HG02798 (cell line): ENCODE results near the gene XG.
"Not testable (repeated sequence)": the region's sequence is repeated elsewhere in the genome, so short reads cannot be mapped to it uniquely, and the experiment has no call there.

ENCODE experiments used
- ATAC-seq: cut with Tn5 transposase; IDR thresholded peaks from one replicate; pipeline ENCODE4 v1.9.1; 2021; ENCODE audit warnings: mild to moderate bottlenecking; ENCODE audit not compliant: unreplicated experiment, poor library complexity

The XG gene

GRCh38 chrX:2732649-2733048 is 19.2 kb upstream of the XG start:
- ATAC-seq: no peak

- no peak for ATAC-seq
Observed at GRCh38 chrX:2733286-2733685, 18.6 kb upstream of the XG start.

- no peak for ATAC-seq
Observed at GRCh38 chrX:2735270-2735669, 16.6 kb upstream of the XG start.

- no peak for ATAC-seq
Observed at GRCh38 chrX:2740672-2741071, 11.2 kb upstream of the XG start.

DNA sequence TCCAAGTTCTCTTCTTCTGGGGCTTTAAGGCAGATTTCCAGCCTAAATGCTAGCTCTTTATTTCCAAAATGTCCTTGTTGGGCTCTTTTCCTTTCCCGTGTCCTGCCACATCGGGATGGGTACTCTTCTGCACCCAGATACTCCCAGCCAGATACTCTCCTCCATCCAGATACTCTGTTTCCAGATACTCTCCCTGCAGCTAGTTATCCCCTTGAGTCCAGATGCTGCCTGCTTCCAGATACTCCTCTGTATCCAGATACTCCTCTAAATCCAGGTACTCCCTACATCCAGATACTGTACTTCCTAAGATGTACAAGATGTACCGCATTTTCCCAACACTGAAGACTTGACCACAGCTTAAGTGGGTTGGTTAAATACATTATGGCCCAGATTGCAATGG is 10.5 kb upstream of the XG start:
- no peak for ATAC-seq

- ATAC-seq: not testable (repeated sequence)
Observed at GRCh38 chrX:2746250-2746649, 5.6 kb upstream of the XG start.

DNA sequence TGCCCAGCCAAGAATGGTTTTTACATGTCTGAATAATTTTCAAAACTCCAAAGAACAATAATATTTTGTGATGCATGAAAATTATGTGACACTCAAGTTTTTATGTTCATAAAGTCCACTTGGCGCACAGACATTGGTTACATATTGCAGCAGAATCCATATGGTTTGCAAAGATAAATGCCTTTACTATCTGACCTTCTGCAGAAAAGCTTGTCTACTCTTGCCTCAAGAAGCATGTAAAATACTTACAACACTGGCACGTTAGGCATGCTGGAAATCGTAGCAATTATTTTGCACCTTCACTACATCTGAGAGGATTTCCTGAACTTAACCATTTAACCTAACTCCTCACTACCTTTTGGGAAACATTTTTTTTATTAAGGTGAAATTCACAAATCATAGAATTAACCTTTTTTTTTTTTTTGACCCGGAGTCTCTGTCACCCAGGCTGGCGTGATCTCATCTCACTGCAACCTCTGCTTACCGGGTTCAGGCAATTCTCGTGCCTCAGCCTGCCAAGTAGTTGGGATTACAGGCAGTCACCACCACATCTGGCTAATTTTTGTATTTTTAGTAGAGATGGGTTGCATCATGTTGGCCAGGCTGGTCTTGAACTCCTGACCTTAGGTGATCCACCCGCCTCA is 3.5 kb upstream of the XG start:
- no peak for ATAC-seq

- ATAC-seq: no peak
Observed at GRCh38 chrX:2748815-2749188, 3.0 kb upstream of the XG start.

- ATAC-seq: no peak
Observed at GRCh38 chrX:2751291-2751690, 549 bp upstream of the XG start.

DNA sequence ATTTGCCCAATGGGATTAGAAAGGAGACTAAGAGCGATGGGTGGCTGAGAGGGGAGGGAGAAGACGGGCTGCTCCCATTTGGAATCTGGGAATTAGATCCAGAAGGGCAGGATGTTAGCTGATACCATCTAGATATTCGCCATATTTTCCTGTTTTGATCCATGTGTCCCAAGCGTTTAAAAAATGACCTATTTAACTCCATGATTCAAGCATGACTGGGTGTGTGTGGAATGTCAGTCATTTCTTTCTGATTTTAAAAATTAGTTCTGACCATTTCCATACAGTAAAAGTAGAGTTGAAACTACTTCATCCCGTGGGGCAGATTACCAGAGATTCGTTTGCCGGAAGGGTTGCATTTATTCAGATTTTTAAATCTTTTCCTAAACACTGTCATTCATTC is 601 bp downstream of the XG start:
- ATAC-seq: not testable (repeated sequence)

GRCh38 chrX:2755163-2755715 is 3.4 kb downstream of the XG start:
- ATAC-seq: not testable (repeated sequence)

GRCh38 chrX:2756548-2756947 is 4.7 kb downstream of the XG start:
- no peak for ATAC-seq

DNA sequence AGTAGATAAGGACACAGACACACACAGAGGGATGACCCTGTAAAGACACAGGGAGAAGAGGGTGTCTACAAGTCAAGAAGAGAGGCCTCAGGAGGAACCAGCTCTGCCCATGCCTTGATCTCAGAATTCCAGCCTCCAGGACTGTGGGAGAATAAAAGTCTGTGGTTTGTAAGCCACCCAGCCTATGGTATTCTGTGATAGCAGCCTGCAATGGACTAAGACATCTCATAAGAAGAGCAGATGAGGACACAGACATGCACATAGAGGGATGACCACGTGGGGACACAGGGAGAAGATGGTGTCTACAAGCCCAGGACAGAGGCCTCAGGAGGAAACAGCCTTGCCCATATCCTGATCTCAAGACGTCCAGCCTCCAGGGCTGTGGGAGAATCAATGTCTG is 9.4 kb downstream of the XG start:
- ATAC-seq: no peak

DNA sequence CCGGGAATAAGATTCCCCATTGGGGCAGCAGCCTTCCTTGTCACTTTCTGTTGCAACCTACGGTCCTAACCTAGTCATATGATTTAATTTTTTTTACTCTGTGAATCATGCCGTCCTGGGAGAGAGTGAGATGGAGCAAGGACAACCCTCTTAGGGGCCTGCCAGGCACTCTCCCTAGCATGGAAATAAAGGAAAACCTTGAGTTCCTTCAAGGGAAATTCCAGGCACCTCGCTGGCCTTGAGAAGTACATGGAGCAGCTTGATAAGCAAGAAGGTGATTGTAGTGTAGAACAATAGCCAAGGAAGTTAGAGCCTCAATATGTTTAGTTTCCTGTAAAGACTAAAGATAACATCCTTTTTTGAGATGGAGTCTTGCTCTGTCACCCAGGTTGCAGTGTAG is 10.8 kb downstream of the XG start:
- ATAC-seq: not testable (repeated sequence)

GRCh38 chrX:2764766-2765548 is 13.1 kb downstream of the XG start:
- ATAC-seq: not testable (repeated sequence)

DNA sequence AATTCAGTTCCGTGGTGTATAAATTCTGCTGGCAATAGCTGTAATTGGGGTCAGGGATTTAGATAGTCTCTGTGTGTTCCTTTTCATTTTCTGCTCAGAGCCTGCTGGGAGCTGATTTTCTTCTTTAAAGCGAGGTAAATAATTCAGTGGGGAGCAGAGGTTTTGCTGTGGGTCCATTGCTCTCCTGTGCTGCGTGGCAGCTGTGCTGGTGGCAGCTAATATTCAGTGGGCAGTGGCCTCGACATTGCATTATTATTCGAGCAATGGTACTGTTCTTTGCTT is 13.7 kb downstream of the XG start:
- ATAC-seq: no peak

- no peak for ATAC-seq
Observed at GRCh38 chrX:2766906-2767305, 15.1 kb downstream of the XG start.

DNA sequence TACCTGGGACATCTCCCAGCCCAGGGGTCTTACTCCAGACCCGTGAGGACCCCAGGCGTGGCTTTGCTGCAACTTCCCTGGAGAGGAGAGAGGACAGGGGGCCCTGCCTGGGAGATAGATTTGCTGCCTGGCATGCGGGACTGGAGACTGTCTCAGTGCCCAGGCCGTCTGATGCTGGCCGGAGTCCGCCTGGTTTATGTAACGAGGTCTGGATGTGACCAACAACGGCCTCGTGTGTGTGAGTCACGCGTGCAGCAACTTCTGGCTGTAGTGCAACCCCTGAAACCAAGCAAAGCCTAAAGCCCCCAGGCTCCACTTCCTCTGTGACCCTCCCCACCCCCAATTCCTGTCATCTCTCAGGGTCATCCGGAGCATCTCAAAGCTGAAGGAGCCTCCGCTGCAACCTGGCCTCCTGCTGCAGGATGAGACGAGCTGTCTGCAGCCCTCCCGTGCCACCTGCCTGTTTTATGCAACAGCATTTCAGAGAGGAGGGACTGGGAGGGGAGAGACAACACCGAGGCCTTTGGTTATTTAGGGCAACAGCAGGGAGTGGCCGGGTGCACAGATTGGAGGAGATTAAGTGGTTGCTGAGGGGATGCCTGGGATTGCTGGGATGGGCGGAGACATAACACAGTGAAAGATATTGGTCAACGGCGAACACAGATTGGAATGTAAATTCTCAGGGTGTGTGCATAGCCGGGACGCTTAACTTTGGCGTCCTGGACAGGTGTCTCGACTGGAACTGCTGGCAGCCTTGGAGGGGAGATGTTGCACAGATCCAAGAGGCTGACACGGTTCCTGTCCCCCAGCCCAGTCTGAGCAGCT is 16.0 kb downstream of the XG start:
- no peak for ATAC-seq

DNA sequence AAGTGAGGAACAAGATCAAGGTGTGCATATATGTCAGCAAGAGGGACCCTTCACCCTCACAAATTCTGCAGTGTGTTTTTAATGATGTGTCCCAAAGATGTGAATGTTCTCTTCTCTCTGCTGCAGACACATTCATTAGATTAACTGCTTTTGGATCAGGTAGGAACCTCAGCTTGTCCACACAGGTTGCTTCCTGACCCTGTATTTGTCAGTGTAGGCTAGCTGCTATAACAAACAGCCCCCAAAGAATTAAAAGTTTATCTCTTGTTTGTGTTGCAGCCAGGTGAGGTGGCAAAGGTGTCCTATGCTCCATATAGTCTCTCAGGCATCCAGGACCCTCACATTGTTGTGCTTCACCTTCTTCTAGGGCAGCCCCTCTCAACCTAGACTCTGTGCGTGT is 17.8 kb downstream of the XG start:
- no peak for ATAC-seq

DNA sequence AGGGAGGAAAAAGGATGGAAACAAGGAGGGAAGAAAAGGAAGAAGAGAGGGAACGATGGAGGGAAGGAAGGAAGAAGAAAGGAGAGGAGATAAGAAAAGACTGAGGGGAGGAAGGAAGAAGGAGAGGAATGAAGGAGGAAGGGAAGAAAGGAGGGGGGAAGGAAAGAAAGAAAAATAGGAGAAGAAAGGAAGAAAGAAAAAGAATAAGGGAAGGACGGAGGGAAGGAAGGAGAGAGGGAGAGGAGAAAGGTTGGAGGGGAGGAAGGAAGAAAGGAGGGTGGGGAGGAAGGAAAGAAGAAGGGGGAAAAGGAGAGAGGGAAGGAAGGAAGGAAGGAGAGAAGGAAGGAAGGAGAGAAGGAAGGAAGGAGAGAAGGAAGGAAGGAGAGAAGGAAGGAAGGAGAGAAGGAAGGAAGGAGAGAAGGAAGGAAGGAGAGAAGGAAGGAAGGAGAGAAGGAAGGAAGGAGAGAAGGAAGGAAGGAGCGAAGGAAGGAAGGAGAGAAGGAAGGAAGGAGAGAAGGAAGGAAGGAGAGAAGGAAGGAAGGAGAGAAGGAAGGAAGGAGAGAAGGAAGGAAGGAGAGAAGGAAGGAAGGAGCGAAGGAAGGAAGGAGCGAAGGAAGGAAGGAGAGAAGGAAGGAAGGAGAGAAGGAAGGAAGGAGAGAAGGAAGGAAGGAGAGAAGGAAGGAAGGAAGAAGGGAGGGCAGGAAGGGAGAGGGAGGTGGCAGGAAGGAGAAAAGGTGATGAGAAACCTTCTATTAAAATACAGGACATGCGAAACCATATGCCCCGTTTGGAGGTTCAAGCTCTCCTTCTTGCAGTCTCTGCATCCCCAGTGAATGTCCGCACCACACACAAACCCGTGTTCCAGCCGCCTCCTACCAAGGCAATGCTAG is 21.6 kb downstream of the XG start:
- ATAC-seq: not testable (repeated sequence)
